Measurements from ENCODE around the gene KCNN3. TPM values are rescaled to one million over a fixed set of nuclear protein-coding genes. Genes with fewer than 3 reads are reported as not detected.
A peak's percentile ranks its signal among the peaks of the same experiment; 100 is the strongest.

The KCNN3 gene
- total RNA-seq, 1 donor from 2014 or later = 0.84 TPM

DNA sequence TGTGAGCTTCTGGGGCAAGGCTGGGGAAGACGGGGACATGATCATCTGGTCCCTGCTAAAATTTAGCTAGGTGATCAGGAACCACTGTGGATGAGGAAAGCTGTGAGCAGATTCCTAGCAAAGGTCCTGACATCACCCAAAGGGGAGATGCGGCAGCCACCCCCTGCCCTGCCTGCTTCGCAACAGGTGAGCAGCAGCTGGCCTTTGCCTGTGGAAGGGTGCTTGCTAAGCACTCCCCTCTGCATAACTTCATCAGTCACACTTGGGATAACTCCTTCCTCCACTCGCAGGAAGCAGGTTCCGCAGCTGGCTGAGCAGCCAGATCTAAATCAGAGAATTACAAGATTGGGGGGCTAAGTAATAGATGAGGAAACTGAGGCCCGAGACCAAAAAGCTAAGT, 51.2 kb downstream of the KCNN3 start:
- H3K4me1 Mint-ChIP-seq = peaks cover 8% of the 10 kb centered on the region
- peak overlapping the region; percentile 32 for H3K27ac Mint-ChIP-seq (ENCODE audit: unreplicated experiment)
- H3K9me3 Mint-ChIP-seq = no peaks in the 10 kb centered on the region

DNA sequence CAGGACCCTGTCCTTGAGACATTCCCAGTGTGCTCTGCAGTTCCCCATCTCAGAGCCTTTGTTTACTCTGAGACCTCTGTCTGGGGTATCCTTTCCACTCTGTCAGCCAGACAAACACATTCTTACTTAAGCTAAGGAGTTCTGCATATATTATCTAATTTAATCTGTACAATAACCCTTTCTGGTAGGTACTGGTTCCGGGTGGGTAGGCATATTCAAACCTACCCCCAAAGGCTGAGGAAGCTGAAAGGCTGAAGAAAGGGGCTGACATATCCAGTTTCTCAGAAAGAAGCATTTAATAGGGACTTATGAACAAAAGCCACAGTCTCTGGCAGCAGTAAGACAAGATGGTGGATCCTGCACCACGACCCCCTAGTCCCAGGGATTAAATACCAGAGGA, 53.1 kb downstream of the KCNN3 start:
- DNase-seq (ENCODE audit: low read depth, low spot score) = no peak
- no peak overlapping the region for H3K27ac Mint-ChIP-seq (ENCODE audit: unreplicated experiment)
- H3K4me1 Mint-ChIP-seq = peaks cover 26% of the 10 kb centered on the region
- no peaks in the 10 kb centered on the region for H3K9me3 Mint-ChIP-seq
- TF ChIP-seq, protein P1, sequence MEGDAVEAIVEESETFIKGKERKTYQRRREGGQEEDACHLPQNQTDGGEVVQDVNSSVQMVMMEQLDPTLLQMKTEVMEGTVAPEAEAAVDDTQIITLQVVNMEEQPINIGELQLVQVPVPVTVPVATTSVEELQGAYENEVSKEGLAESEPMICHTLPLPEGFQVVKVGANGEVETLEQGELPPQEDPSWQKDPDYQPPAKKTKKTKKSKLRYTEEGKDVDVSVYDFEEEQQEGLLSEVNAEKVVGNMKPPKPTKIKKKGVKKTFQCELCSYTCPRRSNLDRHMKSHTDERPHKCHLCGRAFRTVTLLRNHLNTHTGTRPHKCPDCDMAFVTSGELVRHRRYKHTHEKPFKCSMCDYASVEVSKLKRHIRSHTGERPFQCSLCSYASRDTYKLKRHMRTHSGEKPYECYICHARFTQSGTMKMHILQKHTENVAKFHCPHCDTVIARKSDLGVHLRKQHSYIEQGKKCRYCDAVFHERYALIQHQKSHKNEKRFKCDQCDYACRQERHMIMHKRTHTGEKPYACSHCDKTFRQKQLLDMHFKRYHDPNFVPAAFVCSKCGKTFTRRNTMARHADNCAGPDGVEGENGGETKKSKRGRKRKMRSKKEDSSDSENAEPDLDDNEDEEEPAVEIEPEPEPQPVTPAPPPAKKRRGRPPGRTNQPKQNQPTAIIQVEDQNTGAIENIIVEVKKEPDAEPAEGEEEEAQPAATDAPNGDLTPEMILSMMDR (conservative IDR thresholded peaks at IDR 0.05) = no peak
- peaks cover 2% of the 10 kb centered on the region for H3K27me3 Mint-ChIP-seq (ENCODE audit: low read depth)
- H3K36me3 Mint-ChIP-seq (ENCODE audit: low read depth) = no peaks in the 10 kb centered on the region
- no peak overlapping the region for H3K4me3 Mint-ChIP-seq

More for the DNA sequence above, 51.2 kb downstream of the KCNN3 start:
- H3K27me3 Mint-ChIP-seq (ENCODE audit: low read depth) = no peaks in the 10 kb centered on the region
- H3K4me3 Mint-ChIP-seq = no peak overlapping the region
- TF ChIP-seq, protein P1 (conservative IDR thresholded peaks at IDR 0.05) = no peak
- no peaks in the 10 kb centered on the region for H3K36me3 Mint-ChIP-seq (ENCODE audit: low read depth)
- no peak for DNase-seq (ENCODE audit: low read depth, low spot score)

DNA sequence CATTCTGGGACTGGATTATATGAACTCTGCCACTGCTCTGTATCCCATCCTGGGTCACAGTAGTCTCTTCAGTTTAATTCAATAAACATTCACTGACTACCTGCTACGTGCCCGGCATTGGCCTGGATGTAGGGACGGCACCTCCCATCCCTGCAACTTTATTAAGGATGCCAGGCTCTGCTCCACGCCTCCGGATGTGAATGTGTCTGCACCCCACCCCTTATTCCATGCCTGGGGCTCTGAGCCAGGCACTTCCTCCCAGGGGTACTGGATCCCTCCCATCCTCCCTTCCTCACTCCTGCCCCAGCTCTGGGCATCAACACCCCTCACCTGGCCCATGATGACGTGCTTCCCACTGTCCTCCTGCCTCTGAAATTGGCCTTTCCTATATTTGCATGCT, 53.7 kb downstream of the KCNN3 start:
- Mint-ChIP-seq H3K36me3 (ENCODE audit: low read depth) (no peaks in the 10 kb centered on the region), H3K4me1 (peaks cover 29% of the 10 kb centered on the region), H3K27ac (ENCODE audit: unreplicated experiment) (no peak overlapping the region), H3K9me3 (no peaks in the 10 kb centered on the region), H3K27me3 (ENCODE audit: low read depth) (peaks cover 2% of the 10 kb centered on the region), H3K4me3 (no peak overlapping the region)
- TF ChIP-seq, protein P1 (conservative IDR thresholded peaks at IDR 0.05) = no peak
- DNase-seq (ENCODE audit: low read depth, low spot score) = no peak

DNA sequence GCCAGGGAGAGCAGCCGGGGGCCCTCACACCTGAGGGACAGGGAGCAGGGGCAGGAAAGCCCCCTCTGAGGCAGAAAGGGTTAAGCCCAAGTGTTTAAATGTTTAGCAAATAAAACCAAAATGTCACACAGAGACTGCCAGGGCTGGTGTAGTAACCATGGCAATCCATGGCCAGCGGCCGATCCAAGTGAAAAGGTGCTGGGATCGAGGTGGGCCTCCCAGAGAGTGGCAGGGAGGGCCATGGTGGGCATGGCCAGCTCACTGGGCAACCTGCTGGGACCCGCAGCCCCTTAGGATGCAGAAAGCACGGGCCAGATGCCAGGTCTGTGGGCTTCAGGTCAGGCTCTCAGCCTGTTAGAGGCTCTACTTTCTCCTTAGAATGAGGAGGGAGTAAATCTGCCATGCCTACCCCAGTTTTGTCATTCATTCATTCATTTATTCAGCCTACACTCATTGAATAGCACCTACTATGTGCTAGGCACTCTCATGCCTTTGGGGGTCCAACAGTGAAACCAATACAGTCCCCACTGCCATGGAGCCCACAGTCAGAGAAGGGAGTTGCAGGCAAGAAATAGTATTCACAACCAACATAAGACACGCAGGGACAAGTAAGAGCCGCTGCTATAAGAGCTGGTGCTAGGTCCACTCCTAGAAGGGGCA, 56.1 kb downstream of the KCNN3 start:
- Mint-ChIP-seq H3K4me1 (peaks cover 39% of the 10 kb centered on the region), H3K36me3 (ENCODE audit: low read depth) (no peaks in the 10 kb centered on the region), H3K4me3 (no peak overlapping the region), H3K27ac (ENCODE audit: unreplicated experiment) (peak overlapping the region; percentile 89), H3K9me3 (no peaks in the 10 kb centered on the region), H3K27me3 (ENCODE audit: low read depth) (peaks cover 2% of the 10 kb centered on the region)
- TF ChIP-seq, protein P1 (conservative IDR thresholded peaks at IDR 0.05) = no peak
- no peak for DNase-seq (ENCODE audit: low read depth, low spot score)

DNA sequence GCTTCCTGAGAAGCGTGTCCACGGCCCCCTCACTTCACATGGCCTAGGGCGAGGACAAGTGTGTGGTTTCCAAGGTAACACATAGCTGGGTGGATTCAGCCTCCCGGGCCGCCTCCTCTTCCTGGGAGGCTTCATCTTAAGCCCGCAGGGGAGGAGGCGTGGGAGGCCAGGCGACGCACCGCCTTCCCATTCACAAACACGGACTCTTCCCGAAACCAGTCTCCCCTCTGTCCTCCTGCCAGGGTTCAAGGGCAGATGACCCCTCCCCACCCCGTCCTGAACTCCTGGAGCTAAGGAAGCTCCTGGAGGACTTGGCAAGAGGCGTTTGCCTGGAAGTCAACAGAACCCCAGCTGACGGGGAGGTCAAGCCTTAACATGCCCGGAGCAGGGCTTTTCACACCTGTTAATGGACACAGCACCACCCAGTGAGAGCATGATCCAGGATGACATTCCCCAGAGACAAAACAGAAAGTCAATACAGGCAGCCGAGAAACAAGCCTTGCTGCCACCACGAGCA, 56.7 kb downstream of the KCNN3 start:
- DNase-seq (ENCODE audit: low read depth, low spot score) = peak; percentile 15
- TF ChIP-seq, protein P1 (conservative IDR thresholded peaks at IDR 0.05) = no peak
- H3K27ac Mint-ChIP-seq (ENCODE audit: unreplicated experiment) = peak overlapping the region; percentile 89
- peaks cover 3% of the 10 kb centered on the region for H3K27me3 Mint-ChIP-seq (ENCODE audit: low read depth)
- no peaks in the 10 kb centered on the region for H3K9me3 Mint-ChIP-seq
- no peak overlapping the region for H3K4me3 Mint-ChIP-seq
- peaks cover 41% of the 10 kb centered on the region for H3K4me1 Mint-ChIP-seq
- H3K36me3 Mint-ChIP-seq (ENCODE audit: low read depth) = no peaks in the 10 kb centered on the region

Measured in neural crest cell (in vitro differentiated cells).